ENCODE measurements around the gene GBX2. TPM values are rescaled to one million over a fixed set of nuclear protein-coding genes. Genes with fewer than 3 reads are reported as not detected.

The GBX2 gene
- total and polyA plus RNA-seq, 2 of the 13 experiments (the other 11 are each of a cell fraction or from before 2014, with no cell fraction given), result not detected

DNA sequence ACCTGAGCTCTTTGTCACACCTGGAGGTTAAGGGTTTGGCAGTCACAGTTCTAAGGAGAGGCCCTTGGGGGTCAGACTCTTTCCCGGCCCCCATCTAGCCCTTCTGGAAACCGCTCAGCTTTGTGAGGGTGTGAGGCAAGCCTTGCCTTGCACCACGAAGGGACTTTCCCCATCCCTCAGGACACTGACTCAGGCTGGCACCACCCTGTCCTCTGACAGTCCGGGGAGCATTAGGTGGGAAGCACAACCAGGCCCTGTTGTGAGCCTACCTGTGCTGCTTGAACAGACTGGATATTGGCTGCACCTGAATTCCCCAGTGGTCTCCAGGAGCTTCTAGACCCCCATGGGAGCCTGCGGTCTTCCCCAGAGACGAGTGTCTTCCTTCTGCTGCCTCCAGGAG is 47.0 kb upstream of the GBX2 start:
- Histone ChIP-seq H4K20me1 (ENCODE audit: insufficient read depth, low read length) (no peaks in the 10 kb centered on the region), H3K36me3 (replicated peaks in 1 of 2; ENCODE audit: control insufficient read depth in 1 of 2, insufficient read depth in 2 of 2, low read length in 2 of 2) (no peaks in the 10 kb centered on the region), H3K9ac (ENCODE audit: insufficient read depth, low read depth, low read length) (no peak overlapping the region), H3K4me2 (ENCODE audit: low read depth, low read length) (no peak overlapping the region), H3K27ac (ENCODE audit: extremely low read length, insufficient read depth, low read length) (no peak overlapping the region), H2AFZ (ENCODE audit: low read length) (no peak overlapping the region), H3K4me1 (ENCODE audit: insufficient read depth, low read length) (no peaks in the 10 kb centered on the region), H3K4me3 (replicated peaks in 1 of 3; ENCODE audit: insufficient read depth in 1 of 3, low read depth in 2 of 3, low read length in 3 of 3) (no peak overlapping the region), H3K79me2 (ENCODE audit: insufficient read depth, low read length) (no peaks in the 10 kb centered on the region), H3K9me3 (ENCODE audit: low read length) (no peaks in the 10 kb centered on the region), H3K27me3 (ENCODE audit: control insufficient read depth in 1 of 2, insufficient read depth in 2 of 2, low read length in 2 of 2) (peaks cover 3 to 59% of the 10 kb centered on the region in 2 experiments; a peak in 4 of 5 replicates)
- no peak; the same call in 1 of the 3 replicates for ATAC-seq
- 17% methylated on average over 6 of the region's 6 CpGs for WGBS (ENCODE audit: low lambda C conversion rate)
- CTCF ChIA-PET (ENCODE audit: low intra/inter-chr PET ratio, low total read pairs), result no interaction called here
- TF ChIP-seq ETV5 (CRISPR knock-in tag; IDR thresholded peaks at IDR 0.05; ENCODE audit: borderline replicate concordance), result no peak
- TF ChIP-seq ARNT2 (CRISPR knock-in tag; IDR thresholded peaks at IDR 0.05; ENCODE audit: low read depth), result no peak
- TF ChIP-seq, protein P1, sequence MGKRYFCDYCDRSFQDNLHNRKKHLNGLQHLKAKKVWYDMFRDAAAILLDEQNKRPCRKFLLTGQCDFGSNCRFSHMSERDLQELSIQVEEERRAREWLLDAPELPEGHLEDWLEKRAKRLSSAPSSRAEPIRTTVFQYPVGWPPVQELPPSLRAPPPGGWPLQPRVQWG (CRISPR knock-in tag; IDR thresholded peaks at IDR 0.05; ENCODE audit: borderline replicate concordance, low read depth), result no peak
- TF ChIP-seq RFX5 (IDR thresholded peaks at IDR 0.05; ENCODE audit: low read depth, low read length), result no peak
- no peak for TF ChIP-seq TFAP4 (IDR thresholded peaks at IDR 0.05; ENCODE audit: borderline replicate concordance, low read depth)
- no peak for TF ChIP-seq ZBTB14 (CRISPR knock-in tag; IDR thresholded peaks at IDR 0.05)
- FAIRE-seq, result no peak
- in situ Hi-C loops (cut with HindIII; ENCODE audit: extremely low pct_ligation_motif_present, low pct_unique_long_range_greater_than_20kb) (no loop called here), intact Hi-C loops (cut with micrococcal nuclease; ENCODE audit: unreplicated experiment) (no loop called here)
- no TSS peak for BruUV-seq (replicated peaks)
- POLR2A ChIA-PET, result no interaction called here
- no peak for DNase-seq (ENCODE audit: low spot score)
